Osteocyte (in vitro differentiated cells): ENCODE measurements around the gene CLDN14. TPM values are rescaled to one million over a fixed set of nuclear protein-coding genes. Genes with fewer than 3 reads are reported as not detected.

Source experiments
- DNase-seq: peaks from one replicate; pipeline ENCODE4 v3.0.0; 2021; ENCODE audit warnings: mixed read lengths; ENCODE audit not compliant: unreplicated experiment; ENCODE audit errors: extremely low spot score
- H3K27ac Mint-ChIP-seq: one replicate; pipeline ENCODE4 v1.8.0; 2021; ENCODE audit warnings: mild to moderate bottlenecking, mixed read lengths; ENCODE audit not compliant: unreplicated experiment
- H3K27me3 Mint-ChIP-seq: one replicate; pipeline ENCODE4 v1.8.0; 2021; ENCODE audit warnings: mixed read lengths; ENCODE audit not compliant: unreplicated experiment
- H3K36me3 Mint-ChIP-seq: one replicate; pipeline ENCODE4 v1.8.0; 2021; ENCODE audit warnings: mixed read lengths; ENCODE audit not compliant: unreplicated experiment
- H3K4me1 Mint-ChIP-seq: one replicate; pipeline ENCODE4 v1.8.0; 2021; ENCODE audit warnings: mixed read lengths; ENCODE audit not compliant: unreplicated experiment
- H3K4me3 Mint-ChIP-seq: one replicate; pipeline ENCODE4 v1.8.0; 2021; ENCODE audit warnings: mild to moderate bottlenecking, moderate library complexity, mixed read lengths; ENCODE audit not compliant: unreplicated experiment
- H3K9me3 Mint-ChIP-seq: one replicate; pipeline ENCODE4 v1.8.0; 2021; ENCODE audit warnings: mixed read lengths; ENCODE audit not compliant: unreplicated experiment
- CTCF ChIP-seq: fragments of 200-600 bp; sonication (generic); IDR thresholded peaks from 2 replicates; pipeline ENCODE4 v1.5.0; 2021; ENCODE audit warnings: antibody characterized with exemption, mild to moderate bottlenecking, moderate library complexity
- total RNA-seq: library from RNA; stranded (reverse); gene quantifications from 2 replicates; pipeline ENCODE4 v1.2.1, GENCODE V29; 2021

Gene CLDN14
- total RNA-seq, 1 donor from 2014 or later: not detected

GRCh38 chr21:36507397-36508018 lies 27.6 kb upstream of the CLDN14 start:
- Mint-ChIP-seq H3K4me3 (no peak overlapping the region), H3K4me1 (no peaks in the 10 kb centered on the region), H3K9me3 (no peaks in the 10 kb centered on the region), H3K27ac (no peak overlapping the region), H3K36me3 (no peaks in the 10 kb centered on the region), H3K27me3 (peaks cover 33% of the 10 kb centered on the region)
- TF ChIP-seq CTCF: no peak
- DNase-seq: no peak

- peaks cover 24% of the 10 kb centered on the region for H3K27me3 Mint-ChIP-seq
- TF ChIP-seq CTCF: no peak
Measured at GRCh38 chr21:36506482-36506881, 26.6 kb upstream of the CLDN14 start.

DNA sequence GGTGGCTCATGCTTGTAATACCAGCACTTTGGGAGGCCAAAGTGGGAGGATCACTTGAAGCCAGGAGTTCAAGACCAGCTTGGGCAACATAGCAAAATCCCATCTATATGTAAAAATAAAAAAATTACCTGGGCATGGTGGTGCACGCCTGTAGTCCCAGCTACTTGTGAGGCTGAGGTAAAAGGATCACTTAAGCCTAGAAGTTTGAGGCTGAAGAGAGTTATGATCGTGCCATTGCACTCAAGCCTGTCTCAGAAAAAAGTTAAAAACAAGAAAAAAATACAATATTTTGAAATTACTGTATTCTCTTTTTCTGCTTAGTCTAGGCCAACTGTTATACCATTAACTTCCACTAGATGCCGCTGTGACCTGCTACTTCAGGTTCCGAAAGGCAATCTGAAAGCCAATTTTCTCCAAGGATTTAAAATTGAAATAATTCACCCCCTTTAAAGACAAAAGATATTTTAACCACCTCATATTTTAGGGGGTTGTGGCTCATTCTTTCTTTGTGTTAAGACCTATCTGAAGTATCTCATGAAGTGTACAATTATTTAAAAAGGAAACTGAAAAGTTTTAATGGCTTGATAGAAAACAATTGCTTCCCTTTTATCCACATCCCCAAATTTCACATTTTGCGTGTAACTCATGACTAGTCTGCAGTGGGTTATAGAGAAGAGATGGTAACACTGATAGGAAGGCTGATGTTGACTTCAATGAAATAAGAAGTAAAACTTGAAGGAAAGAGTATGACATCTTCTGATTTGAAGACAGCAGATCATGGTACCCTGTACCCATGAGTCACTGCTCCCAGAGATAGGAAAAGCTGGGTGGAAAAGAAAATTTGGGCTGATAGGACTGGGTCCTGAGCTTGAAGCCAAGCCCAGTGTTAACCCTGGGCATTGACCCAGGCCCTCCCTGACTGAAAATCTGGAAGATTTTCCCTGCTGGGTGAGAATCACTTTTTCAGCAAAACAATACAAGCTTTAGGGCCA lies 24.4 kb upstream of the CLDN14 start:
- H3K36me3 Mint-ChIP-seq: no peaks in the 10 kb centered on the region
- H3K4me1 Mint-ChIP-seq: peaks cover 15% of the 10 kb centered on the region
- H3K4me3 Mint-ChIP-seq: no peak overlapping the region
- H3K9me3 Mint-ChIP-seq: no peaks in the 10 kb centered on the region
- H3K27me3 Mint-ChIP-seq: peaks cover 17% of the 10 kb centered on the region
- no peak for DNase-seq
- H3K27ac Mint-ChIP-seq: no peak overlapping the region
- TF ChIP-seq CTCF: peak; percentile 87

More at GRCh38 chr21:36506482-36506881, 26.6 kb upstream of the CLDN14 start:
- Mint-ChIP-seq H3K9me3 (no peaks in the 10 kb centered on the region), H3K4me3 (no peak overlapping the region), H3K27ac (no peak overlapping the region), H3K4me1 (no peaks in the 10 kb centered on the region), H3K36me3 (no peaks in the 10 kb centered on the region)
- no peak for DNase-seq

- H3K4me3 Mint-ChIP-seq: no peak overlapping the region
- no peak for TF ChIP-seq CTCF
- H3K9me3 Mint-ChIP-seq: no peaks in the 10 kb centered on the region
- peaks cover 17% of the 10 kb centered on the region for H3K27me3 Mint-ChIP-seq
- no peaks in the 10 kb centered on the region for H3K36me3 Mint-ChIP-seq
- no peak for DNase-seq
- peaks cover 17% of the 10 kb centered on the region for H3K4me1 Mint-ChIP-seq
- no peak overlapping the region for H3K27ac Mint-ChIP-seq
Measured at GRCh38 chr21:36502365-36502764, 22.4 kb upstream of the CLDN14 start.

- Mint-ChIP-seq H3K36me3 (no peaks in the 10 kb centered on the region), H3K4me1 (peaks cover 17% of the 10 kb centered on the region), H3K27ac (no peak overlapping the region), H3K9me3 (no peaks in the 10 kb centered on the region), H3K4me3 (no peak overlapping the region), H3K27me3 (peaks cover 15% of the 10 kb centered on the region)
- DNase-seq: no peak
- TF ChIP-seq CTCF: no peak
Measured at GRCh38 chr21:36501589-36501892, 21.6 kb upstream of the CLDN14 start.
